DND-41 (cell line): ENCODE results near the gene MAP7.

Experiments used
- CTCF ChIP-seq: IDR thresholded peaks from 2 replicates; pipeline ENCODE4 v1.5.1; 2012; ENCODE audit warnings: borderline replicate concordance, low read length, moderate library complexity, mild to moderate bottlenecking; ENCODE audit not compliant: poor library complexity, severe bottlenecking; ENCODE audit errors: extremely low read depth
- EZH2 ChIP-seq: IDR thresholded peaks from 3 replicates; pipeline ENCODE4 v1.6.1; 2012; ENCODE audit warnings: borderline replicate concordance, low read depth, mild to moderate bottlenecking, moderate library complexity, low read length, inconsistent platforms; ENCODE audit not compliant: severe bottlenecking

GRCh38 chr6:136343700-136344099 is 206.5 kb downstream of the MAP7 start:
- TF ChIP-seq CTCF (no peak), EZH2 (no peak)
